GM23338 (cell line): ENCODE measurements around the gene WNT2B.

ENCODE experiments used
- CREB1 ChIP-seq: fragments of 250-450 bp; sonication (Bioruptor Pico); IDR thresholded peaks from 2 replicates; pipeline ENCODE4 v1.5.0; 2020; ENCODE audit warnings: low read depth, mild to moderate bottlenecking, moderate library complexity
- CTCF ChIP-seq, 2 experiments: fragments of 200-600 bp in 1 of 2; sonication (generic) in 1 of 2; conservative IDR thresholded peaks; 2 replicates each; pipeline versions ENCODE4 v1.5.1 to v1.6.1; 2016 to 2017; ENCODE audit warnings: antibody characterized with exemption in 2 of 2, low read depth in 2 of 2, mild to moderate bottlenecking in 2 of 2, moderate library complexity in 1 of 2
- ETS1 ChIP-seq: IDR thresholded peaks from 2 replicates; pipeline ENCODE4 v1.6.1; 2016; ENCODE audit warnings: antibody characterized with exemption
- EZH2 ChIP-seq: fragments of 200-600 bp; sonication (generic); IDR thresholded peaks from one replicate; pipeline ENCODE4 v1.8.0; 2017; ENCODE audit warnings: antibody characterized with exemption, mild to moderate bottlenecking, low read depth; ENCODE audit not compliant: unreplicated experiment
- EZH2phosphoT487 ChIP-seq: fragments of 200-600 bp; sonication (generic); IDR thresholded peaks from one replicate; pipeline ENCODE4 v1.8.1; 2018; ENCODE audit warnings: antibody characterized with exemption; ENCODE audit not compliant: unreplicated experiment
- JUNB ChIP-seq: IDR thresholded peaks from one replicate; pipeline ENCODE4 v1.6.1; 2016; ENCODE audit warnings: antibody characterized with exemption; ENCODE audit not compliant: unreplicated experiment
- NANOG ChIP-seq: IDR thresholded peaks from 2 replicates; pipeline ENCODE4 v1.6.1; 2016; ENCODE audit warnings: antibody characterized with exemption, borderline replicate concordance
- POLR2AphosphoS5 ChIP-seq: IDR thresholded peaks from 2 replicates; pipeline ENCODE4 v1.6.1; 2016; ENCODE audit warnings: antibody characterized with exemption, low read depth
- REST ChIP-seq: IDR thresholded peaks from one replicate; pipeline ENCODE4 v1.6.1; 2018; ENCODE audit warnings: antibody characterized with exemption; ENCODE audit not compliant: unreplicated experiment
- STAT1 ChIP-seq: IDR thresholded peaks from one replicate; pipeline ENCODE4 v1.6.1; 2016; ENCODE audit warnings: antibody characterized with exemption; ENCODE audit not compliant: unreplicated experiment
- ZNF331 ChIP-seq: fragments of 250-450 bp; sonication (Bioruptor Pico); IDR thresholded peaks from 2 replicates; pipeline ENCODE4 v1.5.0; 2020; ENCODE audit warnings: low read depth, mild to moderate bottlenecking, moderate library complexity

GRCh38 chr1:112549590-112549989, 40.8 kb downstream of the WNT2B start:
- TF ChIP-seq REST (no peak), CTCF (conservative IDR thresholded peaks at IDR 0.05; ENCODE audit: low read depth in 2 of 2) (no peak), STAT1 (no peak), NANOG (no peak), ETS1 (no peak), EZH2phosphoT487 (no peak), POLR2AphosphoS5 (no peak), EZH2 (no peak), JUNB (no peak), ZNF331 (no peak), CREB1 (CRISPR knock-in tag) (no peak)
